HepG2 (cell line): ENCODE results near the gene LITAF. TPM values are rescaled to one million over a fixed set of nuclear protein-coding genes. Genes with fewer than 3 reads are reported as not detected.
A peak's percentile ranks its signal among the peaks of the same experiment; 100 is the strongest.

Experiments
- ATF1 ChIP-seq: IDR thresholded peaks from 2 replicates; pipeline ENCODE4 v1.6.1; 2016; ENCODE audit warnings: mild to moderate bottlenecking, control low read depth
- BRD4 ChIP-seq: sonication (generic); formaldehyde crosslinking; IDR thresholded peaks from 2 replicates; pipeline ENCODE4 v1.4.0; 2020; ENCODE audit warnings: missing genetic modification reagents
- FOXA1 ChIP-seq, 2 experiments: fragments of 450-650 bp in 1 of 2; sonication (generic) in 1 of 2; formaldehyde crosslinking in 1 of 2; IDR thresholded peaks; 2 replicates each; pipeline versions ENCODE4 v1.4.0 to v1.6.1; 2016 to 2020; ENCODE audit warnings: missing genetic modification reagents in 1 of 2
- GTF2F1 ChIP-seq: fragments of 150-350 bp; IDR thresholded peaks from 2 replicates; pipeline ENCODE4 v1.6.1; 2014; ENCODE audit warnings: low read length
- KDM1A ChIP-seq: IDR thresholded peaks from 2 replicates; pipeline ENCODE4 v1.6.1; 2016; ENCODE audit warnings: missing compliant biosample characterization
- NONO ChIP-seq, 2 experiments: fragments of 450-650 bp in 1 of 2; sonication (generic) in 1 of 2; formaldehyde crosslinking in 1 of 2; IDR thresholded peaks in 1 of 2; conservative IDR thresholded peaks in 1 of 2; 2 replicates each; pipeline versions ENCODE4 v1.6.1 to v1.8.0; 2017 to 2022; ENCODE audit warnings: mild to moderate bottlenecking in 1 of 2, missing genetic modification reagents in 1 of 2, moderate library complexity in 1 of 2
- REXO4 ChIP-seq: sonication (generic); formaldehyde crosslinking; IDR thresholded peaks from 2 replicates; pipeline ENCODE4 v1.8.0; 2022; ENCODE audit warnings: missing genetic modification reagents, mild to moderate bottlenecking, borderline replicate concordance
- RFX5 ChIP-seq: IDR thresholded peaks from 2 replicates; pipeline ENCODE4 v1.6.1; 2011; ENCODE audit warnings: low read depth, low read length, improper control_type of control experiment
- SETDB1 ChIP-seq: sonication (generic); formaldehyde crosslinking; IDR thresholded peaks from 2 replicates; pipeline ENCODE4 v1.5.1; 2020; ENCODE audit warnings: missing genetic modification reagents, mild to moderate bottlenecking, borderline replicate concordance
- SIN3A ChIP-seq: IDR thresholded peaks from 2 replicates; pipeline ENCODE4 v1.6.1; 2011; ENCODE audit warnings: low read depth, mild to moderate bottlenecking, control low read depth, low read length, borderline replicate concordance
- SMAD1 ChIP-seq: sonication (generic); formaldehyde crosslinking; IDR thresholded peaks from 2 replicates; pipeline ENCODE4 v1.4.0; 2020; ENCODE audit warnings: missing genetic modification reagents, low read depth, mild to moderate bottlenecking, borderline replicate concordance
- TBX3 ChIP-seq: fragments of 450-650 bp; IDR thresholded peaks from 2 replicates; pipeline ENCODE4 v1.6.1; 2017; ENCODE audit warnings: antibody characterized with exemption, mild to moderate bottlenecking, inconsistent platforms, borderline replicate concordance
- TOE1 ChIP-seq: sonication (generic); formaldehyde crosslinking; IDR thresholded peaks from 2 replicates; pipeline ENCODE4 v1.4.0; 2020; ENCODE audit warnings: mild to moderate bottlenecking, missing genetic modification reagents
- ZNF263 ChIP-seq: sonication (generic); formaldehyde crosslinking; IDR thresholded peaks from 2 replicates; pipeline ENCODE4 v1.4.0; 2020; ENCODE audit warnings: missing genetic modification reagents
- ZNF550 ChIP-seq: sonication (generic); formaldehyde crosslinking; IDR thresholded peaks from 2 replicates; pipeline ENCODE4 v1.4.0; 2020; ENCODE audit warnings: mild to moderate bottlenecking, missing genetic modification reagents, borderline replicate concordance
- ZNF570 ChIP-seq: sonication (generic); formaldehyde crosslinking; IDR thresholded peaks from 2 replicates; pipeline ENCODE4 v1.4.0; 2020; ENCODE audit warnings: mild to moderate bottlenecking, missing genetic modification reagents, borderline replicate concordance
- polyA plus RNA-seq, 8 experiments: library from polyadenylated mRNA; depleted of rRNA in 3 of 8; stranded (reverse) in 7 of 8; unstranded in 1 of 8; fragments of >200 nt; fragmentation: Illumina TruSeq in 4 of 8; extraction: Trizol in 4 of 8; gene quantifications; 2 replicates each; pipeline versions ENCODE4 v1.2.1 to v1.2.3, GENCODE V29; 2011 to 2016; ENCODE audit warnings: low read depth in 4 of 8, missing spikeins in 1 of 8, mixed read lengths in 1 of 8; ENCODE audit not compliant: insufficient read depth in 1 of 8
- total RNA-seq, 5 experiments: library from RNA; depleted of rRNA; stranded (reverse); fragments of >200 nt; fragmentation: Illumina TruSeq; extraction: Trizol; gene quantifications; 2 replicates each; pipeline ENCODE4 v1.2.3, GENCODE V29; 2016; ENCODE audit warnings: low read depth in 1 of 5
- TF ChIP-seq, protein P1 (sequence below): sonication (generic); formaldehyde crosslinking; IDR thresholded peaks from 2 replicates; pipeline ENCODE4 v1.4.0; 2020; ENCODE audit warnings: missing genetic modification reagents
- TF ChIP-seq, protein P2 (sequence below): sonication (generic); formaldehyde crosslinking; IDR thresholded peaks from 2 replicates; pipeline ENCODE4 v1.9.0; 2021; ENCODE audit warnings: missing genetic modification reagents, borderline replicate concordance
- TF ChIP-seq, protein P3 (sequence below): sonication (generic); formaldehyde crosslinking; IDR thresholded peaks from 2 replicates; pipeline ENCODE4 v1.5.0; 2020; ENCODE audit warnings: missing genetic modification reagents
- TF ChIP-seq, protein P4 (sequence below): sonication (generic); formaldehyde crosslinking; IDR thresholded peaks from 2 replicates; pipeline ENCODE4 v1.4.0; 2020; ENCODE audit warnings: missing genetic modification reagents

LITAF gene
- total and polyA plus RNA-seq, 2 of the 13 experiments (the other 11 are each of a cell fraction or from before 2014, with no cell fraction given) = 80.1 to 141 TPM

DNA sequence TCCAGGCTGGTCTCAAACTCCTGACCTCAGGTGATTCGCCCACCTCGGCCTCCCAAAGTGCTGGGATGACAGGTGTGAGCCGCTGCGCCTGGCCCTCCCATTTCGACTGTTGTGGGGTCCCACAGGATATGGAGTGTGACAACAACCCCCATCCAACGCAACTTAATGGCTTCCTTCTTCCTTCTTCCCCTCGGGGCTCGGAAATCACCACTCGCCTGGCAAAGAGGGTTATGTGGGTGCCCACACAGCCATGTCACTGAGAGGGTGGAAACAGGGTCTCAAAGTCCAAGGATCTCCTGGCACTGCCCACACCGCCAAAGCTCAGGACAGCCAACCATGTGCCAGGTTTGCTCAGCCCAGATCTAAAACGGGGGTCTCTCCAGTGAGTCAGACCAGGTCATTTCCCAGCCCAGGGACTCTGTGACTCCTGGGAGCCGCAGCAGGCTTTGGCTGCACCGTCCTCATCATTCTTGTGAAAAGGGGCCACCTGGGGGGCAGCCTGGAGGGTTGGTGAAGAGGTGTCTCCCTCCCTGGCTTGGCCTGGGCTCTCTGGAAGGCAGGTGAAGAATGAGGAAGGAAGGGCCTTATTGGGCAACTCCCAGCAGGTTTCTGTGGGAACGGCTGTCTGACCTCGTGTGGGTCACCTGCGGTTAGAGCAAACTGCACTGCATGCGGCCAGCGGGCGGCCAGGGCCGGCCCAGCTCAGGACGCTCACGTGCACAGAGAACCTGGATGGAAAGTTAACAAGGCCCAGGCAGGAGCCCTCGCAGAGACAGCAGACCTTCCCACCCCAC, 25.3 kb upstream of the LITAF start (continued):
- TF ChIP-seq SMAD1 (CRISPR knock-in tag) (no peak; the same call in 1 of the 2 replicates), ATF1 (no peak), SIN3A (peak; percentile 74; the same call in 1 of the 2 replicates), NONO (IDR thresholded peaks at IDR 0.05) (no peak), NONO (CRISPR knock-in tag; conservative IDR thresholded peaks at IDR 0.05) (no peak; the same call in 1 of the 2 replicates), TOE1 (CRISPR knock-in tag) (no peak), ZNF263 (CRISPR knock-in tag) (peak; percentile 75; the same call in 1 of the 2 replicates), REXO4 (CRISPR knock-in tag) (peak; percentile 94; the same call in 1 of the 2 replicates), SETDB1 (CRISPR knock-in tag) (no peak), ZNF550 (no peak), BRD4 (0 out of 2 replicates have a peak, but pooled peaks have one; percentile 28), FOXA1 (IDR thresholded peaks at IDR 0.05) (no peak), FOXA1 (CRISPR knock-in tag; IDR thresholded peaks at IDR 0.05) (peak; percentile 73), RFX5 (0 out of 2 replicates have a peak, but pooled peaks have one; percentile 34), ZNF570 (CRISPR knock-in tag) (no peak; the same call in 1 of the 2 replicates), KDM1A (CRISPR knock-in tag) (peak; percentile 92), TBX3 (peak; percentile 8; the same call in 1 of the 2 replicates), GTF2F1 (no peak)
- TF ChIP-seq, protein P1, sequence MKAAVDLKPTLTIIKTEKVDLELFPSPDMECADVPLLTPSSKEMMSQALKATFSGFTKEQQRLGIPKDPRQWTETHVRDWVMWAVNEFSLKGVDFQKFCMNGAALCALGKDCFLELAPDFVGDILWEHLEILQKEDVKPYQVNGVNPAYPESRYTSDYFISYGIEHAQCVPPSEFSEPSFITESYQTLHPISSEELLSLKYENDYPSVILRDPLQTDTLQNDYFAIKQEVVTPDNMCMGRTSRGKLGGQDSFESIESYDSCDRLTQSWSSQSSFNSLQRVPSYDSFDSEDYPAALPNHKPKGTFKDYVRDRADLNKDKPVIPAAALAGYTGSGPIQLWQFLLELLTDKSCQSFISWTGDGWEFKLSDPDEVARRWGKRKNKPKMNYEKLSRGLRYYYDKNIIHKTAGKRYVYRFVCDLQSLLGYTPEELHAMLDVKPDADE = no peak
- TF ChIP-seq, protein P2, sequence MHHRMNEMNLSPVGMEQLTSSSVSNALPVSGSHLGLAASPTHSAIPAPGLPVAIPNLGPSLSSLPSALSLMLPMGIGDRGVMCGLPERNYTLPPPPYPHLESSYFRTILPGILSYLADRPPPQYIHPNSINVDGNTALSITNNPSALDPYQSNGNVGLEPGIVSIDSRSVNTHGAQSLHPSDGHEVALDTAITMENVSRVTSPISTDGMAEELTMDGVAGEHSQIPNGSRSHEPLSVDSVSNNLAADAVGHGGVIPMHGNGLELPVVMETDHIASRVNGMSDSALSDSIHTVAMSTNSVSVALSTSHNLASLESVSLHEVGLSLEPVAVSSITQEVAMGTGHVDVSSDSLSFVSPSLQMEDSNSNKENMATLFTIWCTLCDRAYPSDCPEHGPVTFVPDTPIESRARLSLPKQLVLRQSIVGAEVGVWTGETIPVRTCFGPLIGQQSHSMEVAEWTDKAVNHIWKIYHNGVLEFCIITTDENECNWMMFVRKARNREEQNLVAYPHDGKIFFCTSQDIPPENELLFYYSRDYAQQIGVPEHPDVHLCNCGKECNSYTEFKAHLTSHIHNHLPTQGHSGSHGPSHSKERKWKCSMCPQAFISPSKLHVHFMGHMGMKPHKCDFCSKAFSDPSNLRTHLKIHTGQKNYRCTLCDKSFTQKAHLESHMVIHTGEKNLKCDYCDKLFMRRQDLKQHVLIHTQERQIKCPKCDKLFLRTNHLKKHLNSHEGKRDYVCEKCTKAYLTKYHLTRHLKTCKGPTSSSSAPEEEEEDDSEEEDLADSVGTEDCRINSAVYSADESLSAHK (CRISPR knock-in tag) = no peak
- TF ChIP-seq, protein P3, sequence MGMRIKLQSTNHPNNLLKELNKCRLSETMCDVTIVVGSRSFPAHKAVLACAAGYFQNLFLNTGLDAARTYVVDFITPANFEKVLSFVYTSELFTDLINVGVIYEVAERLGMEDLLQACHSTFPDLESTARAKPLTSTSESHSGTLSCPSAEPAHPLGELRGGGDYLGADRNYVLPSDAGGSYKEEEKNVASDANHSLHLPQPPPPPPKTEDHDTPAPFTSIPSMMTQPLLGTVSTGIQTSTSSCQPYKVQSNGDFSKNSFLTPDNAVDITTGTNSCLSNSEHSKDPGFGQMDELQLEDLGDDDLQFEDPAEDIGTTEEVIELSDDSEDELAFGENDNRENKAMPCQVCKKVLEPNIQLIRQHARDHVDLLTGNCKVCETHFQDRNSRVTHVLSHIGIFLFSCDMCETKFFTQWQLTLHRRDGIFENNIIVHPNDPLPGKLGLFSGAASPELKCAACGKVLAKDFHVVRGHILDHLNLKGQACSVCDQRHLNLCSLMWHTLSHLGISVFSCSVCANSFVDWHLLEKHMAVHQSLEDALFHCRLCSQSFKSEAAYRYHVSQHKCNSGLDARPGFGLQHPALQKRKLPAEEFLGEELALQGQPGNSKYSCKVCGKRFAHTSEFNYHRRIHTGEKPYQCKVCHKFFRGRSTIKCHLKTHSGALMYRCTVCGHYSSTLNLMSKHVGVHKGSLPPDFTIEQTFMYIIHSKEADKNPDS (CRISPR knock-in tag) = peak; percentile 74; the same call in 1 of the 2 replicates
- TF ChIP-seq, protein P4, sequence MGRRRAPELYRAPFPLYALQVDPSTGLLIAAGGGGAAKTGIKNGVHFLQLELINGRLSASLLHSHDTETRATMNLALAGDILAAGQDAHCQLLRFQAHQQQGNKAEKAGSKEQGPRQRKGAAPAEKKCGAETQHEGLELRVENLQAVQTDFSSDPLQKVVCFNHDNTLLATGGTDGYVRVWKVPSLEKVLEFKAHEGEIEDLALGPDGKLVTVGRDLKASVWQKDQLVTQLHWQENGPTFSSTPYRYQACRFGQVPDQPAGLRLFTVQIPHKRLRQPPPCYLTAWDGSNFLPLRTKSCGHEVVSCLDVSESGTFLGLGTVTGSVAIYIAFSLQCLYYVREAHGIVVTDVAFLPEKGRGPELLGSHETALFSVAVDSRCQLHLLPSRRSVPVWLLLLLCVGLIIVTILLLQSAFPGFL (CRISPR knock-in tag) = 0 out of 2 replicates have a peak, but pooled peaks have one; percentile 15
